SJCRH30 (cell line): Measurements from ENCODE around the gene RASSF5. TPM values are rescaled to one million over a fixed set of nuclear protein-coding genes. Genes with fewer than 3 reads are reported as not detected.
A peak's percentile ranks its signal among the peaks of the same experiment; 100 is the strongest.

ENCODE experiments used
- DNase-seq, 2 experiments: peaks; one replicate each; pipeline ENCODE4 v3.0.0-alpha.2; 2015 to 2020
- H3K27ac ChIP-seq: fragments of 250-450 bp; sonication (Bioruptor Pico); 2 replicates; pipeline ENCODE4 v1.5.1; 2020; ENCODE audit warnings: mild to moderate bottlenecking, moderate library complexity
- H3K27me3 ChIP-seq: fragments of 250-450 bp; sonication (Bioruptor Pico); 2 replicates; pipeline ENCODE4 v1.5.1; 2020; ENCODE audit warnings: mild to moderate bottlenecking, moderate library complexity
- H3K36me3 ChIP-seq: fragments of 250-450 bp; sonication (Bioruptor Pico); 2 replicates; pipeline ENCODE4 v1.5.1; 2020; ENCODE audit warnings: mild to moderate bottlenecking, moderate library complexity
- H3K4me1 ChIP-seq: fragments of 250-450 bp; sonication (Bioruptor Pico); 2 replicates; pipeline ENCODE4 v1.5.1; 2020; ENCODE audit warnings: mild to moderate bottlenecking, moderate library complexity
- H3K4me3 ChIP-seq: fragments of 250-450 bp; sonication (Bioruptor Pico); 2 replicates; pipeline ENCODE4 v1.5.1; 2020; ENCODE audit warnings: mild to moderate bottlenecking, moderate library complexity
- H3K9me3 ChIP-seq: fragments of 250-450 bp; sonication (Bioruptor Pico); replicated peaks from 2 replicates; pipeline ENCODE4 v1.5.1; 2020; ENCODE audit warnings: mild to moderate bottlenecking, moderate library complexity
- total RNA-seq: library from RNA; depleted of rRNA; stranded (reverse); fragments of >200 nt; shearing (Covaris generic); gene quantifications from 2 replicates; pipeline ENCODE4 v1.2.3, GENCODE V29; 2014

Gene RASSF5
- total RNA-seq, 1 experiment from 2014 or later = 9.5 TPM

- no peak overlapping the region for H3K27ac ChIP-seq
- DNase-seq = no peak
- H3K9me3 ChIP-seq = no peaks in the 10 kb centered on the region
- H3K27me3 ChIP-seq = no peaks in the 10 kb centered on the region
- H3K4me1 ChIP-seq = peaks cover 35% of the 10 kb centered on the region
- no peaks in the 10 kb centered on the region for H3K36me3 ChIP-seq
- no peak overlapping the region for H3K4me3 ChIP-seq
Observed at GRCh38 chr1:206497774-206498173, 9.6 kb upstream of the RASSF5 start.

DNA sequence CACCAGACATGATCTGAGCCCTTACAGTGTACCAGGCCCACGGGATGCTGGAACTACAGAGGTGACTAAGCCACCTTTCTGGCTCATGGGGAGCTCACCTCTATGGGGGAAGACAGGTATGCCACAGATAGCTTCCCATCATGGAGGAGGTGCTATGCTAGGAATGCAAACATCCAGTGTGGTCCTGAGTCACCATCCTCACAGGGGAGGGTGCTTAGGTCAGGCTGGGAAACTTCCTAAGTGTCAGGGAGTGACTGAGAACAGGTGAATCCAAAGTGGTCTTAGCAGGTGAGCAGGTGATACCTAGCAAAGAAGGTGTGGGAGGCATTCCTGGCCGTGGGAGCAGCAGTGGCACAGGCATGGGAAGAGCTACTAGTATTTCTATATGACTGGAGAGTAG is 8.6 kb upstream of the RASSF5 start:
- no peaks in the 10 kb centered on the region for H3K27me3 ChIP-seq
- DNase-seq = no peak
- peaks cover 45% of the 10 kb centered on the region for H3K4me1 ChIP-seq
- no peak overlapping the region for H3K27ac ChIP-seq
- no peak overlapping the region for H3K4me3 ChIP-seq
- H3K36me3 ChIP-seq = no peaks in the 10 kb centered on the region
- H3K9me3 ChIP-seq = no peaks in the 10 kb centered on the region

GRCh38 chr1:206500046-206500445 is 7.3 kb upstream of the RASSF5 start:
- Histone ChIP-seq H3K36me3 (no peaks in the 10 kb centered on the region), H3K4me3 (no peak overlapping the region), H3K9me3 (no peaks in the 10 kb centered on the region), H3K4me1 (peaks cover 55% of the 10 kb centered on the region), H3K27me3 (no peaks in the 10 kb centered on the region), H3K27ac (no peak overlapping the region)
- DNase-seq = no peak

DNA sequence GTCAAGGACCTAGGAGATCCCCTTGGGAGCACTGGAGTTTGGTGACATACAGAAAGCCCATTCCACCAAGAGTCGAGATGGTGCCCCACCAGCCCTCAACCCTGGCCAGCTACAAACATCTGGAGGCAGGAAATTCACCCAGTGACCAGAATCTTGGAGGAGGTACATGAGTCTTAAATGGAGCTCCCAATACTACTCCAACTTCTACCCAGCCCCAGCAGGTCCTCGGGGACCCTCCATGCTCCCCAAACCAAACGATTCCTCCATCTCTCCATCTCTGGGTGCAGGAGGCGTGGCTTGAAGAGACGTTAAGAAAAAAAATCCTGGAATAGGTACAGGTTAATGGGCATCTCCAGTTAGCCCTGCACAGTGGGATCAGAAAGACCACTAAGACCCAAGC is 5.5 kb upstream of the RASSF5 start:
- Histone ChIP-seq H3K4me3 (no peak overlapping the region), H3K27ac (peak overlapping the region; percentile 89), H3K9me3 (no peaks in the 10 kb centered on the region), H3K4me1 (peaks cover 44% of the 10 kb centered on the region), H3K27me3 (no peaks in the 10 kb centered on the region), H3K36me3 (no peaks in the 10 kb centered on the region)
- no peak for DNase-seq

DNA sequence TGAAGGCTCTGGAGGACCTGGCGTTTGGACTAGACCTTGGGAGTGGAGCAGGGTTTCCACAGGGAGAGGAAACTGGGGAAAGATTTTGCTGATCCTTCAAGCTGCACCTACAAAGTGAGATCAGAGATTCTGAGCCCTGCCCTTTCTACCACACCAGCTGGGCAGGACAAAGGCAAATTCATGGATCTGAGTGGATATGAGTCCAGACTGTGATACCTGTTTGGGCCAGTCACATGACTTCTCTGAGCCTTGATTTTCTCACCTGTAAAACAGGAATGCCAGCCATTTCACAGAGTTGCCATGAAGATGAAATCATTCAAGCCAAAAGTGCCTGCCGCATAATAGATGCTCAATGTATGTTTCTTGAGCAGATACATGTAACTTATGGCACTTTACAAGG is 4.9 kb upstream of the RASSF5 start:
- H3K4me1 ChIP-seq = peaks cover 44% of the 10 kb centered on the region
- no peak overlapping the region for H3K27ac ChIP-seq
- no peak overlapping the region for H3K4me3 ChIP-seq
- H3K27me3 ChIP-seq = no peaks in the 10 kb centered on the region
- DNase-seq = no peak
- H3K36me3 ChIP-seq = no peaks in the 10 kb centered on the region
- H3K9me3 ChIP-seq = no peaks in the 10 kb centered on the region

GRCh38 chr1:206502812-206503211 is 4.5 kb upstream of the RASSF5 start:
- Histone ChIP-seq H3K27ac (peak overlapping the region; percentile 85), H3K36me3 (no peaks in the 10 kb centered on the region), H3K27me3 (no peaks in the 10 kb centered on the region), H3K4me1 (peaks cover 44% of the 10 kb centered on the region), H3K9me3 (no peaks in the 10 kb centered on the region), H3K4me3 (no peak overlapping the region)
- DNase-seq = no peak

GRCh38 chr1:206503591-206504362 is 3.6 kb upstream of the RASSF5 start:
- peak overlapping the region; percentile 16 for H3K4me3 ChIP-seq

DNA sequence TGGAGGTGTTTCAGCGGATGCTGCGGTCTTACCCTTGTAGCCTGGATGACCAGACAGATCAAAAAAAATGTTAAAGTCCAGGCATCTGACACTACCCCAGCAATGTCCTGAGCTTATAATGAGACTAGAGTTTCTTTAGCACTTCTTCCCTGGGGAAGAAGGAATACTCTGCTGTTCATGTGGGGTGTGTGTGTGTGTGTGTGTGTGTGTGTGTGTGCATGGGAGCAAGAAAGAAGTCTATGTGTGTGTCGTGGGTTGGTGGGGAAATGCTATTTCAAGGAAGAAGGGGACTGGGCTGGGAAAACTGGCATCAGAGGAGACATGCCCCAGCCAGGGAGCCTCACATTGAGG is 3.0 kb upstream of the RASSF5 start:
- Histone ChIP-seq H3K4me1 (peaks cover 54% of the 10 kb centered on the region), H3K36me3 (no peaks in the 10 kb centered on the region), H3K4me3 (no peak overlapping the region), H3K27me3 (no peaks in the 10 kb centered on the region), H3K27ac (peak overlapping the region; percentile 85), H3K9me3 (no peaks in the 10 kb centered on the region)
- DNase-seq = no peak

More at GRCh38 chr1:206503591-206504362, 3.6 kb upstream of the RASSF5 start:
- H3K27ac ChIP-seq = peak overlapping the region; percentile 85
- peak; percentile 93 to 95 for DNase-seq
- H3K36me3 ChIP-seq = no peaks in the 10 kb centered on the region
- H3K27me3 ChIP-seq = no peaks in the 10 kb centered on the region
- peaks cover 49% of the 10 kb centered on the region for H3K4me1 ChIP-seq
- H3K9me3 ChIP-seq = no peaks in the 10 kb centered on the region

GRCh38 chr1:206505702-206506355 is 1.5 kb upstream of the RASSF5 start:
- DNase-seq = no peak
- H3K4me3 ChIP-seq = no peak overlapping the region
- peaks cover 67% of the 10 kb centered on the region for H3K4me1 ChIP-seq
- no peaks in the 10 kb centered on the region for H3K36me3 ChIP-seq
- no peaks in the 10 kb centered on the region for H3K9me3 ChIP-seq
- H3K27ac ChIP-seq = no peak overlapping the region
- no peaks in the 10 kb centered on the region for H3K27me3 ChIP-seq

DNA sequence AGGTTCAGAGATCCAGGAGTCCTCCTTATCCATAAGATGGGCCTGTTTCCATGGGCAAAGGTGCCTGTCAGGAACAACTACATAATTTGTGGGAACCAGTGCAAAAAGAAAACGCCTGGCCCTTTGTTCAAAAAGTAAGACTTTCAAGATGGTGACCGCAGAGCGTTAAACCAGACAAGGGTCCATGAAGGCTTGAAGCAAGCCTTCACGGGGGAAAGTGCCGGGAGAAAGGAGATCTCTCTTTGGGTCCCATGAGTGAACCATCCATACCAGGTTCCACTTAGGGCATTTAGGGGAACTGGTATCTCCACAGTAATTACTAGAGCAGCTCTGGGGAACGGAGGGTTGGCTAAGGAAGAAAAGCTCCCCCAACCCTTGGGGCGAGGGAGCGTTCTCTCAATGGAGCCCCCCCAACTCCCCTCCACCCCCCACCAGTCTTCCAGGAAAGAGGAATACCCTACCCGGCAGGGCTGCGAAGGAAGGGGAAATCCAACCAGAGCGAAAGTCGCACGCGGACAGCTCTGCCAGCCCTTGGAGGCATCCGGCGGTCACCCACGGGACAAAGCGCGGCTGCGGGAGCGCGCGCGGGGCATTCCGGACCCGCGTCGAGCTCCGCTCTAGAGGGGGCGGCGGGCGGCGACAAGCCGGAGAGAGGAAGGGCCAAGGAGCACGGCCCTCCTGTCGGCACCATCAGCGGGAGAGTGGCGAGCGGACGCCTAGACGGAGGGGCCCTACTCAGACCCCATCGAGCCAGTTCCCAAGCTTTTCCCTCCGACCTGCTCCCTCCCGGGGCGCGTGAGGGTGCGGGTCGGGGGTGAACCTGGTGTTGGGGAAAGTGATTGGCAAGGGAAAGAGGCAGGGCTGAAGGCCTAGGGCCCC is 687 bp upstream of the RASSF5 start:
- H3K27me3 ChIP-seq = no peaks in the 10 kb centered on the region
- H3K4me1 ChIP-seq = peaks cover 68% of the 10 kb centered on the region
- no peak overlapping the region for H3K27ac ChIP-seq
- H3K36me3 ChIP-seq = no peaks in the 10 kb centered on the region
- DNase-seq = no peak
- H3K4me3 ChIP-seq = no peak overlapping the region
- no peaks in the 10 kb centered on the region for H3K9me3 ChIP-seq

DNA sequence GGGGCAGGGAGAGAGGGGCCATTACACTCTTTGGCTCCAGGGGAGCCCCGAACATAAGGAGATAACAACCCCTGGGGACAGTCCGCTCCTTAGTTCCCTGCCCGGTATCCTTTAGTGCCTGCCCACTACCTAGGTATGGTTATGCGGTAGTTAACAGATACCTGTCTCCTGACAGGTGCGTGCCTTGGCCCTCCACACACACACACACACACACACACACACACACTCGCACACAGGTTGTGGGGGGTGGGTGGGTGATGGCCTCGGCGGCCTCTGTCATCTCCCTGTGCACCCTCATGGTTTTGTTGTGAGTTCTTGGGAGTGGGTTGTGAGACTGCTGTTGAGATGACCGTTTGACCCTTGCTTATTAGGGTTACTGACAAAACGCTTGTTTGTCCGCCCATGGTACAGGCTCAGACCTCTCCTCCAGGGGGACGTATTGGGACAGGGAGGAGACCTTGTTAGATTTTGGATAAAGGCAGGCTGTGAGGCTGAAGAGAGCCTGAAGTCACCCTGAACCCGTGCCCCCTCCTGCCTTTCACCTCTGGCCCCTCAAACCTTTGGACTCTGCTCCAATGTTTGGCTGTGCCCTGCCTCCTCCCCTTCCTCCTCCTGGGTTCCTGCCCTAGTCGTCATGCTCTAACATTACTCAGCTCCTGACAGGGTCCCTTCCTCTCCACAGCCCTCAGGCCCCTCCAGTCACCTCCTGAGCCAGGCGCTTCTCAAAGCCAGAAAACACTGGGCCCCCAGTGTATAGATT is 979 bp downstream of the RASSF5 start:
- H3K27me3 ChIP-seq = no peaks in the 10 kb centered on the region
- DNase-seq = no peak
- H3K9me3 ChIP-seq = no peaks in the 10 kb centered on the region
- H3K36me3 ChIP-seq = no peaks in the 10 kb centered on the region
- H3K27ac ChIP-seq = no peak overlapping the region
- H3K4me3 ChIP-seq = no peak overlapping the region
- H3K4me1 ChIP-seq = peaks cover 68% of the 10 kb centered on the region

- no peak overlapping the region for H3K4me3 ChIP-seq
- DNase-seq = peak; percentile 46 to 60
- H3K27me3 ChIP-seq = no peaks in the 10 kb centered on the region
- H3K36me3 ChIP-seq = no peaks in the 10 kb centered on the region
- H3K9me3 ChIP-seq = no peaks in the 10 kb centered on the region
- peaks cover 67% of the 10 kb centered on the region for H3K4me1 ChIP-seq
- no peak overlapping the region for H3K27ac ChIP-seq
Observed at GRCh38 chr1:206508956-206509355, 1.6 kb downstream of the RASSF5 start.

DNA sequence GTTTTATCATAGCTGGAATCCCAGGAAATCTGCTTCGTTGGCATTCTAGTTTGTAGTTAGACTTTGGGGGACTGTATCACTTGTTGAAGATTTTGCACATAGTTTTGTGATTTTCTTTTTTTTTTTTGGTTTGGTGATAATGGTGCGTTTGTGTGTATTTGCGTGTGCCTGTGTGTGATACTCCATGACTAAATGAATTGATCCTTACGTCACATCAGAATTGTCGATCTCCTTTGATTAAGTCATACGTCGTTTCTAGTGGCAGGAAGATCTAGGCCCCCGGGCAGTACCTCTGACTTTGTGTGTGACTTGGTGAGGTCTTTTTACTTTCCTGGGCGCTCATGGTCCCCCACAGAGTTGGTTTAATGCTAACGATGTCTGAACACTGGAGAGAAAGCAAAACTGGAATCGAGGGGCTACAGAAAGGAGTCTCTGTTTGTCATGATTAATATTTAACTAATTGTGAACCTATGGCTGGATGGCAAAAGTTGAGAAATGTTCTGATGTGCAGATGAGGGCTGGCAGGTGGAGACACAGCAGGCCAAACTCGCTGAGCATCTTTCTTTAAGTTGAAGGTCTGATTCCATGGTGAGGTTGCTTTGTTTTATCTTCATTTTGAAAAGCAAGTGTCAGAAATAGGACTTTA is 2.4 kb downstream of the RASSF5 start:
- Histone ChIP-seq H3K4me1 (peaks cover 69% of the 10 kb centered on the region), H3K27ac (no peak overlapping the region), H3K36me3 (no peaks in the 10 kb centered on the region), H3K9me3 (no peaks in the 10 kb centered on the region), H3K4me3 (no peak overlapping the region), H3K27me3 (no peaks in the 10 kb centered on the region)
- no peak for DNase-seq

DNA sequence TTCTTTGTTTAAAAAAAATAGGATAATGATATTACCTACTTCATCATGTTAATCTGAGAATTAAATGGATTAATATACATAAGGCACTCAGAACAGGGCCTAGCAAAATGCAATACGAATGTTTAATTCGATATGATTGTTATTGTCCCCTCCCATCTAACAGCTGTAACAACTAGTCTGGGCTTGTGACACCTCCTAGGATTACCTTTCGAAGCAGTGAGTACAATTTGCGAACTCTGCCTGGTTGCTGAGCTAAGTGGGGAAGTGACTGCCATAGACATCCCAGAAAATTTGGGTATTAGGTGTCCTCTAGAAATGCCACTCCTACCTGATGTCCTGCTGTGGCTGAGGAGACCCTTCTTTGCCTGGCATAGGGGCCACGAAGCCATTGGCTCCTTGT is 3.0 kb downstream of the RASSF5 start:
- Histone ChIP-seq H3K36me3 (no peaks in the 10 kb centered on the region), H3K4me1 (peaks cover 64% of the 10 kb centered on the region), H3K27ac (no peak overlapping the region), H3K4me3 (no peak overlapping the region), H3K27me3 (no peaks in the 10 kb centered on the region), H3K9me3 (no peaks in the 10 kb centered on the region)
- DNase-seq = peak in 1 of 2 experiments; percentile 52
